ENCODE results near the gene TNRC18.

TNRC18 gene

GRCh38 chr7:5439572-5440496 is 16.2 kb upstream of the TNRC18 start:
- Histone ChIP-seq H3K36me3 (replicated peaks) (no peaks in the 10 kb centered on the region), H3K27ac (no peak overlapping the region), H3K4me3 (ENCODE audit: low read depth, low read length) (no peak overlapping the region), H3K27me3 (replicated peaks) (no peaks in the 10 kb centered on the region)
- in situ Hi-C loops (cut with HindIII; ENCODE audit: low pct_ligation_motif_present, low sequenced_read_pairs): no loop called here
- no peak for TF ChIP-seq CTCF (IDR thresholded peaks at IDR 0.05; ENCODE audit: low read depth, low read length, missing control alignments)
- no peak for DNase-seq

- Histone ChIP-seq H3K4me3 (ENCODE audit: low read depth, low read length) (no peak overlapping the region), H3K27ac (no peak overlapping the region), H3K27me3 (replicated peaks) (no peaks in the 10 kb centered on the region), H3K36me3 (replicated peaks) (no peaks in the 10 kb centered on the region)
- TF ChIP-seq CTCF (IDR thresholded peaks at IDR 0.05; ENCODE audit: low read depth, low read length, missing control alignments): no peak
- no peak for DNase-seq
- in situ Hi-C loops (cut with HindIII; ENCODE audit: low pct_ligation_motif_present, low sequenced_read_pairs): no loop called here
Observed at GRCh38 chr7:5439209-5439571, 15.6 kb upstream of the TNRC18 start.

GRCh38 chr7:5437987-5438386 is 14.4 kb upstream of the TNRC18 start:
- H3K4me3 ChIP-seq (ENCODE audit: low read depth, low read length): no peak overlapping the region
- H3K27me3 ChIP-seq (replicated peaks): no peaks in the 10 kb centered on the region
- TF ChIP-seq CTCF (IDR thresholded peaks at IDR 0.05; ENCODE audit: low read depth, low read length, missing control alignments): no peak
- H3K36me3 ChIP-seq (replicated peaks): no peaks in the 10 kb centered on the region
- no peak overlapping the region for H3K27ac ChIP-seq
- in situ Hi-C loops (cut with HindIII; ENCODE audit: low pct_ligation_motif_present, low sequenced_read_pairs): no loop called here
- no peak for DNase-seq

- Histone ChIP-seq H3K27me3 (replicated peaks) (no peaks in the 10 kb centered on the region), H3K27ac (no peak overlapping the region), H3K36me3 (replicated peaks) (no peaks in the 10 kb centered on the region), H3K4me3 (ENCODE audit: low read depth, low read length) (no peak overlapping the region)
- DNase-seq: no peak
- no peak for TF ChIP-seq CTCF (IDR thresholded peaks at IDR 0.05; ENCODE audit: low read depth, low read length, missing control alignments)
- in situ Hi-C loops (cut with HindIII; ENCODE audit: low pct_ligation_motif_present, low sequenced_read_pairs): no loop called here
Observed at GRCh38 chr7:5437348-5437892, 13.8 kb upstream of the TNRC18 start.

- DNase-seq: no peak
- TF ChIP-seq CTCF (IDR thresholded peaks at IDR 0.05; ENCODE audit: low read depth, low read length, missing control alignments): no peak
- Histone ChIP-seq H3K27me3 (replicated peaks) (no peaks in the 10 kb centered on the region), H3K36me3 (replicated peaks) (no peaks in the 10 kb centered on the region), H3K27ac (no peak overlapping the region), H3K4me3 (ENCODE audit: low read depth, low read length) (no peak overlapping the region)
- in situ Hi-C loops (cut with HindIII; ENCODE audit: low pct_ligation_motif_present, low sequenced_read_pairs): no loop called here
Observed at GRCh38 chr7:5436003-5436678, 12.5 kb upstream of the TNRC18 start.

Measured in brain microvascular endothelial cell (primary cell).